GM03348 (cell line): Measurements from ENCODE around the gene GPATCH8.
A peak's percentile ranks its signal among the peaks of the same experiment; 100 is the strongest.

ENCODE experiments used
- DNase-seq: peaks from one replicate; pipeline ENCODE4 v3.0.0; 2012; ENCODE audit warnings: low spot score

GPATCH8 gene

DNA sequence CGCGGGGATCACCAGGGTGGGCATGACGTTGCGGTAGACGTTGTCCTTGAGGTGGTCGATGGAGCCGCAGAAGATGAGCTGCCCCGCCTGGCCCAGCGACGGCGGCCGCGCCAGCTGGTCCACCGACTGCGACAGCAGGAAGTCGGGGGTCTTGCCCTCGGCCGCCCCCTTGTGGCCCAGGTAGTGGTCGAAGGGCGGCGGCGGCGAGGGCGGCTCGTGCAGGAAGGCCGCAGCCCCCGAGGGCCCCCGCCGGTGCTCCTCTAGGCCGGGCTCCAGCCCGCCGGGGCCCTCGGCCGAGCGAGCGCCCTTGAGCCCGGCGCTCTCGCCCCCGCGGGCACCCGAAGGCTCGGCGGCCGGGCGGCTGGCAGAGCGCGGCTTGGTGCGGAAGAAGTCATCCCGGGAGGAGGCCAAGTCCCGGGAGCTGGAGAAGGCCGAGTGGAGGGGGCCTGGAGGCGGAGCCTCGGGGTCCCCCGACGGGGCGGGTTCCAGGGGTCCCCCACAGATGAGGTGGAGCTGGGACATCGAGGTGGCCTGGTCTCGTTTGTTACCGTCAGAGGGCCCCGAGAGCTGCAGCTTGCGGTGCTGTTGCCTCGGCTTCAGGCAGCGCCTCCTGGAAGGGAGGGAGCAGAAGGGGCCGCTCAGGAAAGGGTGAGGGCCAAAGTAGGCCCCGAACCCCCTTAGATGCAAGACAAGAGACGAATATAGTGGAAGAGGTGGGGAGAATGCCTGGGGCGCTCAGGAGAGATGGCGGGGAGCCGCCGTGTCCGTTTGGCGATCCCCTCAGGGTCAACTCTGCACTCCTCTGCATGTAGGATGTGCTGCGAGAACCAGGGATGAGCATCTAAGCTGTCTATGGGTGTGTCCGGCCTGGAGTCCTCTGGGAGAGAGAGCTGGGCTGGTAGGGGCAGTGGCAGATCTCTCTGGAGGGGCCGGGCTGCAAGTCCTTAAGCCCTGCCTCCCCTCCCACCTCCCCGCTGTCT is 148.3 kb downstream of the GPATCH8 start:
- peak; percentile 50 for DNase-seq

DNA sequence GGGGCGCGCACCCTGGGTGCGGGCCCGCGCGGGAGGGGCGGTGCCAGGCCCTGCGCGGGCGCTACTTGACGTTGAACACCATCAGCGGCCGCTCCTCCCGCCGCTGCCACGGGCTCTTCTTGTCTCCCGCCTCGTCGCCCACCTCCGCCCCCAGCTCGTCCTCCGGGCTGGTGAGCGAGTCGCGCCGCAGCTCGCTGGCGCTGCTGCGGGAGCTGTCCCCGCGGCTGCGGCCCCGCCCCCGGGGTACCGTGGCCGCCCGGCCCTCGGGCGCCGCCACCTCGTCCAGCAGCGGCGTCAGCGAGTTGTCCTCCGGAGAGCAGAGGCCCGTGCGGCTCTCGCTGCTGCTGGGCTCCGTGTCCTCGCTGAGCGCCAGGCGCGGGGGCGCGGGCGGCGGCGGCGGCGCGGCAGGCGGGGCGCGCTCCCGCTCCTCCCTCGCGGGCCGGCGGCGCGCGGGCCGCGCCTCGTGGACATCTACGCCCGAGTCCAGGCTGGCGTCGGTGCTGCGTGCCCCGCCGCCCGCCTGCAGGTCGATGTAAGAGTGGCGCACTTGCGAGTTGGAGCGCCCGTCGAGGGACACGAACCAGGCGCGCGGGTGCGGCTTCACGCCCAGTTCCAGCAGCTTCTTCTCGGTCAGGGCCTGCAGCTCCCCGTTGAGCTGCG is 149.4 kb downstream of the GPATCH8 start:
- peak; percentile 53 for DNase-seq

DNA sequence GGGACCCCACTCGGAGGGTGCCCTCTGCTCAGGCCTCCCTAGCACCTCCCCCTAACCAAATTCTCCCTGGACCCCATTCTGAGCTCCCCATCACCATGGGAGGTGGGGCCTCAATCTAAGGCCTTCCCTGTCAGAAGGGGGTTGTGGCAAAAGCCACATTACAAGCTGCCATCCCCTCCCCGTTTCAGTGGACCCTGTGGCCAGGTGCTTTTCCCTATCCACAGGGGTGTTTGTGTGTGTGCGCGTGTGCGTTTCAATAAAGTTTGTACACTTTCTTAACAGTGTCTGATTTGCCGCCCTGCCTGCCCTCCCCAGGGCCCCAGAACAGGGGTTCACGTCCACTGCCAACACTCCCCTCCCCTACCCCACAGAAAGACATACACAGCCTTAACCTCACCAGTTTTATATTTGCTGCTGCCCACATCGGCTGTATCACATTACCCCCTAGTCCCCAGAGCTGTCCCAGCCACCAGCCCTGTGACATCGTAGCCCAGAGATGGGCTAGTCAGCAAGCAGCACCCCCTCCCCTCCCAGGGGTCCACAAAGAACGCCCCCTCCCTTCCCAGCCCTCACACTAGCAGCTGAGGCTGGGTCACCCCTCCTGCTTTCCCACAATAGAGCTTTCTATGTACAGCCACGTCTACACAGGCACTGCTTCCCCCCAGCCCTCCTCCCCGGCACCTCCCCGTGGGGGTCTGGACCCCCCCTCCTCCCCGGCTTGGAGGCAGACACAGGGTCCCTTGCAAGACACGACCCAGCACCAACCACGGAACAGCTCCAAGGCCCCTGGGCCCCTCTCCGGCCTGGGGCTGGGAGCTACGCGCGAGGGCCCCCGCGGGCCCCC is 150.2 kb downstream of the GPATCH8 start:
- no peak for DNase-seq

DNA sequence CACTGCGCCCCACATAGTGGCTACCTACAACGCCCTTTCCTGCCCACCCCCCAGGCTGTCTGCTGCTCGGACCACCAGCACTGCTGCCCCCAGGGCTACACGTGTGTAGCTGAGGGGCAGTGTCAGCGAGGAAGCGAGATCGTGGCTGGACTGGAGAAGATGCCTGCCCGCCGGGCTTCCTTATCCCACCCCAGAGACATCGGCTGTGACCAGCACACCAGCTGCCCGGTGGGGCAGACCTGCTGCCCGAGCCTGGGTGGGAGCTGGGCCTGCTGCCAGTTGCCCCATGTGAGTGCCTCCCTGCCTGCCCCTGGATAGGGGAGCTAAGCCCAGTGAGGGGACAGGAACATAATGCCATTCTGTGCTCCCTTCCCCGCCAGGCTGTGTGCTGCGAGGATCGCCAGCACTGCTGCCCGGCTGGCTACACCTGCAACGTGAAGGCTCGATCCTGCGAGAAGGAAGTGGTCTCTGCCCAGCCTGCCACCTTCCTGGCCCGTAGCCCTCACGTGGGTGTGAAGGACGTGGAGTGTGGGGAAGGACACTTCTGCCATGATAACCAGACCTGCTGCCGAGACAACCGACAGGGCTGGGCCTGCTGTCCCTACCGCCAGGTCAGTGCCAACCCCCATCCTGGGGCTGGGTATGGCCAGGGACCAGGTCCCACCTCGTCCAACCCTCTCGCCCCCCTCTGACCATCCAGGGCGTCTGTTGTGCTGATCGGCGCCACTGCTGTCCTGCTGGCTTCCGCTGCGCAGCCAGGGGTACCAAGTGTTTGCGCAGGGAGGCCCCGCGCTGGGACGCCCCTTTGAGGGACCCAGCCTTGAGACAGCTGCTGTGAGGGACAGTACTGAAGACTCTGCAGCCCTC is 151.0 kb downstream of the GPATCH8 start:
- DNase-seq: no peak

DNA sequence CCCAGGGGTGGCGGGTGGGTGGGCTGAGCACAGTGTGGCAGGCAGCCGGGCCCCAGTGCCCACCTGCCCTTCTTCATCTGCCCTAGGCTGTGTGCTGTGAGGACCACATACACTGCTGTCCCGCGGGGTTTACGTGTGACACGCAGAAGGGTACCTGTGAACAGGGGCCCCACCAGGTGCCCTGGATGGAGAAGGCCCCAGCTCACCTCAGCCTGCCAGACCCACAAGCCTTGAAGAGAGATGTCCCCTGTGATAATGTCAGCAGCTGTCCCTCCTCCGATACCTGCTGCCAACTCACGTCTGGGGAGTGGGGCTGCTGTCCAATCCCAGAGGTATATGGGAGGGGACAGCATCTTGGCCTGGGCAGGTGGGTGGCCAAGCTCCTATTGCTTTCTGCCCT is 151.7 kb downstream of the GPATCH8 start:
- no peak for DNase-seq

DNA sequence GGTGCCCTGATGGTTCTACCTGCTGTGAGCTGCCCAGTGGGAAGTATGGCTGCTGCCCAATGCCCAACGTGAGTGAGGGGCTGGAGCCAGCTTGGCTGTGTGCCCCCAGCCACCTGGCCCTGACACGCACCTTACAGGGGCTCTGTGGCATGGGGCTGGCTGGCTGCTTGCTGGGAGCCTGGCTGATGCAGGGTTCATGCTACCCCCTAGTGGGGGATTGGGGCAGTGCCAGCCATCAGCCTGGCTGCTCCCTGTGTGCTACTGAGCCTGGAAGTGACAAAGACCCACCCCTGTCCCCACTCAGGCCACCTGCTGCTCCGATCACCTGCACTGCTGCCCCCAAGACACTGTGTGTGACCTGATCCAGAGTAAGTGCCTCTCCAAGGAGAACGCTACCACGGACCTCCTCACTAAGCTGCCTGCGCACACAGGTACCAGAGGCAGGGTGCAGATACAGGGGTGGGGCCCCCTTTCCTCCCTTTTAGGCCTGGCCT is 152.4 kb downstream of the GPATCH8 start:
- DNase-seq: peak; percentile 82

DNA sequence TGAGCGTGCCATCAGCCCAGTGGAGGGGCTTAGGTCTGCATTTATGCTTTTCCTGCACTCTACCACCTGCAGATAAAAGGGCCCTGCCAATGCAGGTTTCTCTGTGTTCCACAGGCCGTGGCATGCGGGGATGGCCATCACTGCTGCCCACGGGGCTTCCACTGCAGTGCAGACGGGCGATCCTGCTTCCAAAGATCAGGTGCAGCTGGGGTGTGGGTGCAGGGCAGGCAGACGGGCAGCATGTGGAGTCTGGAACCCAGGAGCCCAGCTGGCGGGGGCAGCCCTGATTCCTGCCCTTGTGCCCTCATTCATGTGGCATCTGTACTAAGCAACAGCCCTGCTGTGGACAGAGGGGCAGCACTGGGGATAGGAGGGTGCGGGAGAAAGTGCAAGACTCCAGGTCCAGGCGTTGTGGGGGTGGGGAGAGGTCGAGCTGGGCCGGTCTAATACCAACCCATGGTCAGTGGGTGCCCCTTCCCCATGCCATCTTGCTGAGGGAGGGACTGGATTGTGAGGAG is 153.6 kb downstream of the GPATCH8 start:
- no peak for DNase-seq

DNA sequence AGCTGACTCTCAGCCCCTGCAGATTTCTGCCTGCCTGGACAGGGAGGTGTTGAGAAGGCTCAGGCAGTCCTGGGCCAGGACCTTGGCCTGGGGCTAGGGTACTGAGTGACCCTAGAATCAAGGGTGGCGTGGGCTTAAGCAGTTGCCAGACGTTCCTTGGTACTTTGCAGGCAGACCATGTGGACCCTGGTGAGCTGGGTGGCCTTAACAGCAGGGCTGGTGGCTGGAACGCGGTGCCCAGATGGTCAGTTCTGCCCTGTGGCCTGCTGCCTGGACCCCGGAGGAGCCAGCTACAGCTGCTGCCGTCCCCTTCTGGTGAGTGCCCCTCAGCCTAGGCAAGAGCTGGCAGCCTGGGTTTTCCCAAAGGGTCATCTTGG is 154.2 kb downstream of the GPATCH8 start:
- DNase-seq: no peak

DNA sequence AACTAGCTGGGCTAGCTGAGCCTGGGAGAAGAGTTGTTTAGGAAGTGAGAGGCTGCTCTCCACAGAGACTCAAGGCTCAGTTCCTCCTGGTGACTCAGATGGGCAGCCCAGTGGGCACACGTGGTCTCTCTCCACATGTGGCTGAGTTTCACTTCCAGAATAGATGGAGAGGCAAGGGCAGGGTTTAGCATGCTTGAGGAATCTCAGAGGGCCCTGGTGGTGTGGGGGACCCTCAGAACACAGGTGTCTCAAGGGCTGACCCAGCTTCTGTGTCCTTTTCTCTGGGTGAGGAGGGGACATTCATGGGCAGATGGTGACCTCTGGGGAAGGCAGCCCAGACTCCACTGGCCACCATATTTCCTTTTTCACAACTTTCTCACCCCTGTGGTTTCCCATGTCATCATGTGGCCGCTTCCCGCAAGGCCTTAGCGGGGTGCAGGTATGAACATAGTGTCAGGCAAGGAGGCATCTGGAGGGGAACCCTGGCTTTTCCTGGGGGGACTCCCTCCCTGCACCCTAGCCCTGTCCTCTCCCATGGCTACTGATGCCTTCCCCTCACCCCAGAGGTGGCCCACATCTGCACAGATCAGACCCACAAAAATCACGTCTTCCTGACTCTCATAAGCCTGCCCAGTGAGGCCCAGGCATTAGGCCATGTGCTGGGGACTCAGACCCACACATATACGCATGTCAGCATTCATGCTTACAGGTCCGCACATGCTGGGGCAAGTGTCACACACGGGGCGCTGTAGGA is 154.8 kb downstream of the GPATCH8 start:
- DNase-seq: peak; percentile 76
